Measurements from ENCODE around the gene HDAC4.

The HDAC4 gene

GRCh38 chr2:239307921-239308613 lies 92.8 kb downstream of the HDAC4 start:
- DNase-seq, result no peak
- TF ChIP-seq, protein P1, sequence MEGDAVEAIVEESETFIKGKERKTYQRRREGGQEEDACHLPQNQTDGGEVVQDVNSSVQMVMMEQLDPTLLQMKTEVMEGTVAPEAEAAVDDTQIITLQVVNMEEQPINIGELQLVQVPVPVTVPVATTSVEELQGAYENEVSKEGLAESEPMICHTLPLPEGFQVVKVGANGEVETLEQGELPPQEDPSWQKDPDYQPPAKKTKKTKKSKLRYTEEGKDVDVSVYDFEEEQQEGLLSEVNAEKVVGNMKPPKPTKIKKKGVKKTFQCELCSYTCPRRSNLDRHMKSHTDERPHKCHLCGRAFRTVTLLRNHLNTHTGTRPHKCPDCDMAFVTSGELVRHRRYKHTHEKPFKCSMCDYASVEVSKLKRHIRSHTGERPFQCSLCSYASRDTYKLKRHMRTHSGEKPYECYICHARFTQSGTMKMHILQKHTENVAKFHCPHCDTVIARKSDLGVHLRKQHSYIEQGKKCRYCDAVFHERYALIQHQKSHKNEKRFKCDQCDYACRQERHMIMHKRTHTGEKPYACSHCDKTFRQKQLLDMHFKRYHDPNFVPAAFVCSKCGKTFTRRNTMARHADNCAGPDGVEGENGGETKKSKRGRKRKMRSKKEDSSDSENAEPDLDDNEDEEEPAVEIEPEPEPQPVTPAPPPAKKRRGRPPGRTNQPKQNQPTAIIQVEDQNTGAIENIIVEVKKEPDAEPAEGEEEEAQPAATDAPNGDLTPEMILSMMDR (IDR thresholded peaks at IDR 0.05; ENCODE audit: low read depth, low read length, missing control alignments), result no peak
- Histone ChIP-seq H3K36me3 (replicated peaks) (no peaks in the 10 kb centered on the region), H3K4me3 (ENCODE audit: low read depth, low read length) (no peak overlapping the region), H3K27ac (no peak overlapping the region), H3K27me3 (replicated peaks) (no peaks in the 10 kb centered on the region)
- in situ Hi-C loops (cut with HindIII; ENCODE audit: low pct_ligation_motif_present, low sequenced_read_pairs), result no loop called here

DNA sequence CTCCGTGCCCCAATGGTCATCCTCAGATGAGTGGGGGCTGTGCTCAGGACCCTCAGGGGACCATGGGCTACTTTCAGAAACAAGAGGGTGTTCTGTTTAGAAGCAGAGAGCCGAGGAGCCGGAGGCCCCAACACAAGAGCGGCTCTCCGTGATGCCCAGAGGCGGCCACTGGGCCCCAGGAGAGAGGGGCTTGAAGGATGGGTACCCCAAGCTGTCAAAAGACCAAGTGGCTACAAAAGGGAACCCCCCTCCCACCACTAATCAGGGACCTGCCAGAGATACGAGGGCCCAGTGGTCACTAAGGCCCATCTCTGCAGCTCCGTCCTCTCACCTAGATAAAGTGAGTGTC lies 93.6 kb downstream of the HDAC4 start:
- TF ChIP-seq, protein P1 (IDR thresholded peaks at IDR 0.05; ENCODE audit: low read depth, low read length, missing control alignments), result no peak
- H3K27me3 ChIP-seq (replicated peaks), result no peaks in the 10 kb centered on the region
- DNase-seq, result no peak
- H3K4me3 ChIP-seq (ENCODE audit: low read depth, low read length), result no peak overlapping the region
- no peaks in the 10 kb centered on the region for H3K36me3 ChIP-seq (replicated peaks)
- no peak overlapping the region for H3K27ac ChIP-seq
- in situ Hi-C loops (cut with HindIII; ENCODE audit: low pct_ligation_motif_present, low sequenced_read_pairs), result no loop called here

- TF ChIP-seq, protein P1 (IDR thresholded peaks at IDR 0.05; ENCODE audit: low read depth, low read length, missing control alignments), result no peak
- H3K27ac ChIP-seq, result no peak overlapping the region
- DNase-seq, result no peak
- in situ Hi-C loops (cut with HindIII; ENCODE audit: low pct_ligation_motif_present, low sequenced_read_pairs), result no loop called here
- no peaks in the 10 kb centered on the region for H3K27me3 ChIP-seq (replicated peaks)
- no peaks in the 10 kb centered on the region for H3K36me3 ChIP-seq (replicated peaks)
- H3K4me3 ChIP-seq (ENCODE audit: low read depth, low read length), result no peak overlapping the region
Observed at GRCh38 chr2:239306274-239307220, 94.3 kb downstream of the HDAC4 start.

- in situ Hi-C loops (cut with HindIII; ENCODE audit: low pct_ligation_motif_present, low sequenced_read_pairs), result no loop called here
- no peaks in the 10 kb centered on the region for H3K36me3 ChIP-seq (replicated peaks)
- H3K27me3 ChIP-seq (replicated peaks), result no peaks in the 10 kb centered on the region
- no peak overlapping the region for H3K4me3 ChIP-seq (ENCODE audit: low read depth, low read length)
- DNase-seq, result no peak
- H3K27ac ChIP-seq, result no peak overlapping the region
- TF ChIP-seq, protein P1 (IDR thresholded peaks at IDR 0.05; ENCODE audit: low read depth, low read length, missing control alignments), result no peak
Observed at GRCh38 chr2:239305771-239306170, 95.0 kb downstream of the HDAC4 start.

- TF ChIP-seq, protein P1 (IDR thresholded peaks at IDR 0.05; ENCODE audit: low read depth, low read length, missing control alignments), result no peak
- Histone ChIP-seq H3K27me3 (replicated peaks) (no peaks in the 10 kb centered on the region), H3K27ac (no peak overlapping the region), H3K4me3 (ENCODE audit: low read depth, low read length) (no peak overlapping the region), H3K36me3 (replicated peaks) (no peaks in the 10 kb centered on the region)
- DNase-seq, result no peak
- in situ Hi-C loops (cut with HindIII; ENCODE audit: low pct_ligation_motif_present, low sequenced_read_pairs), result no loop called here
Observed at GRCh38 chr2:239305222-239305575, 95.6 kb downstream of the HDAC4 start.
